HEK293T (cell line): ENCODE measurements around the gene DMAP1.

Experiments
- CTCF ChIA-PET: fragments of 350-600 bp; formaldehyde crosslinking; extraction: SDS; loops from one replicate; lab custom pipeline; 2021; ENCODE audit warnings: antibody characterized with exemption, inconsistent platforms; lab: Yijun Ruan, JAX
- POLR2A ChIA-PET: fragments of 350-600 bp; formaldehyde crosslinking; extraction: SDS; loops from one replicate; lab custom pipeline; 2020; ENCODE audit warnings: antibody characterized with exemption, inconsistent platforms; lab: Yijun Ruan, JAX
- DNase-seq: peaks from one replicate; pipeline ENCODE4 v3.0.0; 2012; ENCODE audit warnings: mixed read lengths; ENCODE audit errors: extremely low spot score
- ARNT ChIP-seq: fragments of 450-650 bp; IDR thresholded peaks from 2 replicates; pipeline ENCODE4 v1.6.1; 2017; ENCODE audit warnings: mild to moderate bottlenecking
- BHLHE40 ChIP-seq: fragments of 450-650 bp; IDR thresholded peaks from 2 replicates; pipeline ENCODE4 v1.6.1; 2016; ENCODE audit warnings: mild to moderate bottlenecking, moderate library complexity, borderline replicate concordance
- CTBP1 ChIP-seq: fragments of 450-650 bp; IDR thresholded peaks from 2 replicates; pipeline ENCODE4 v1.6.1; 2016; ENCODE audit warnings: borderline replicate concordance
- ELF4 ChIP-seq: fragments of 450-650 bp; IDR thresholded peaks from 2 replicates; pipeline ENCODE4 v1.6.1; 2017; ENCODE audit warnings: antibody characterized with exemption
- FOXA1 ChIP-seq: fragments of 450-650 bp; IDR thresholded peaks from 2 replicates; pipeline ENCODE4 v1.6.1; 2016; ENCODE audit warnings: mild to moderate bottlenecking
- FOXK2 ChIP-seq: fragments of 450-650 bp; IDR thresholded peaks from 2 replicates; pipeline ENCODE4 v1.6.1; 2016; ENCODE audit warnings: mild to moderate bottlenecking
- FOXM1 ChIP-seq: fragments of 450-650 bp; IDR thresholded peaks from 2 replicates; pipeline ENCODE4 v1.6.1; 2017; ENCODE audit warnings: mild to moderate bottlenecking, borderline replicate concordance
- HDGF ChIP-seq: fragments of 450-650 bp; IDR thresholded peaks from 2 replicates; pipeline ENCODE4 v1.6.1; 2017; ENCODE audit warnings: antibody characterized with exemption, borderline replicate concordance
- L3MBTL2 ChIP-seq: fragments of 450-650 bp; conservative IDR thresholded peaks from 2 replicates; pipeline ENCODE4 v1.6.1; 2016; ENCODE audit warnings: mild to moderate bottlenecking
- LEF1 ChIP-seq: fragments of 450-650 bp; IDR thresholded peaks from 2 replicates; pipeline ENCODE4 v1.6.1; 2017; ENCODE audit warnings: mild to moderate bottlenecking, borderline replicate concordance
- NFRKB ChIP-seq: fragments of 450-650 bp; IDR thresholded peaks from 2 replicates; pipeline ENCODE4 v1.6.1; 2016; ENCODE audit warnings: mild to moderate bottlenecking, moderate library complexity
- SP1 ChIP-seq: fragments of 450-650 bp; IDR thresholded peaks from 2 replicates; pipeline ENCODE4 v1.6.1; 2017
- SUZ12 ChIP-seq: fragments of 450-650 bp; IDR thresholded peaks from 2 replicates; pipeline ENCODE4 v1.6.1; 2016; ENCODE audit warnings: mild to moderate bottlenecking
- TARDBP ChIP-seq: fragments of 450-650 bp; IDR thresholded peaks from 2 replicates; pipeline ENCODE4 v1.6.1; 2016
- ZNF384 ChIP-seq: fragments of 450-650 bp; IDR thresholded peaks from 2 replicates; pipeline ENCODE4 v1.6.1; 2016
- TF ChIP-seq, protein P1 (sequence below): fragments of 450-650 bp; IDR thresholded peaks from 2 replicates; pipeline ENCODE4 v1.6.1; 2016

DMAP1 gene

DNA sequence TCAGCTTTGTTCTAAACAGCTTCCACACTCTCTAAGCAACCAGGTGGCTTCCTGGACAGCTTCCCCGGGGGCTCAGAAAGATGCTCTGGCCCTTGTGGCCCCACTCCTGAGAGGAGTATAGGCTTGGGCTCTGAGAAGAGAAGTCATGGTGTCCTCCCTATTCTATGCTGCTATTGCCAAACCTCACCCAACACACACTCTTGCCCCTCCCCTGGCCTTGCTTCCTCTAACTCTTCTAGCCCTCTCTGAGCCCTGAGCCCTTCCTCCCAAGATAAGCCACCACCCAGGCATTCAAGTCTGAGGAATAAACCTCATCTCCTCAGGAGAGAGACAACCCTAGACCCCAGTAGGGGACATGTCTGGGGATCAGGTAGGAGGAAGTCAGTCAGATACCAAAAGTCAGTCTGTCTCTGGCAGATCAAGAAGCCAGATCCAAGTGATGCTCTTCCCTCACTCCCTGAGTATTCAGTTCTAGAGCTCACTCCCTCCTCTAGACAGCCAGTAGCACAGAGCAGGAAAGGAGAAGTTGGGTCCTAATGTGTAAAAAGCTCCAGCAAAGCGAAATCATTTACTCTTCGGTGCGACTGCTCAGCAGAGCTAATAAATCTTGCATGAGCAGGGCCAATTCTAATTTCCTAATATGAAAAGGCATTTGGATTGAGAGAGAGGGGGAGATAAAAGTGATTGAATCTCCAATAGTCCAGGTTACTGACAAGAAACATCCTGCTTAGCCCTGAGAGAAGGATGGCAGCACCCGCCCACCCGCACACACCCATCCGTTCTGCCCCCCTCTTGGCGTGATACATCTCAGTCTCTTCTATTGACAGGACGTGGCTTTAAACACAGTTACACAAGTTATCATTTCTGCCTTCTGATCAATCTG, 50.5 kb downstream of the DMAP1 start:
- ChIA-PET POLR2A (no interaction called here), CTCF (no interaction called here)
- TF ChIP-seq FOXM1 (no peak), NFRKB (no peak), L3MBTL2 (no peak), ARNT (no peak), CTBP1 (no peak), LEF1 (no peak), BHLHE40 (no peak)
- no peak for DNase-seq

DNA sequence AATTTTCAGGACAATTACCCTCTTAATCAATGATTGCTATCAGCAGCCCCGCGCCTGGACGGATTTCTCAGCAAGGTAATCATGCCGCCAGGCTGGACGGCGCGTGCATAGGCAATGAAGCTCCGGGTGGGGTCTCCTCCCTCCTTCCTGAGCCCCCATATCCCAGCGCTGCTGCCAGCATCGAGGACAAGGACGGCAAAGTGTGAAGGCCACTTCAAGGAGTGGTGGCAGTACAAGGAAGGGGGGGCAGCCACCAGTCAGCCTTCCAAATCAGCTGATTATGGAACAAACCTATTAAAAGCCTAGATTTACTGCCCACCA, 51.1 kb downstream of the DMAP1 start:
- DNase-seq, result no peak
- ChIA-PET POLR2A (no interaction called here), CTCF (no interaction called here)
- no peak for TF ChIP-seq CTBP1
- TF ChIP-seq L3MBTL2, result no peak
- no peak for TF ChIP-seq ELF4
- TF ChIP-seq FOXK2, result no peak
- TF ChIP-seq, protein P1, sequence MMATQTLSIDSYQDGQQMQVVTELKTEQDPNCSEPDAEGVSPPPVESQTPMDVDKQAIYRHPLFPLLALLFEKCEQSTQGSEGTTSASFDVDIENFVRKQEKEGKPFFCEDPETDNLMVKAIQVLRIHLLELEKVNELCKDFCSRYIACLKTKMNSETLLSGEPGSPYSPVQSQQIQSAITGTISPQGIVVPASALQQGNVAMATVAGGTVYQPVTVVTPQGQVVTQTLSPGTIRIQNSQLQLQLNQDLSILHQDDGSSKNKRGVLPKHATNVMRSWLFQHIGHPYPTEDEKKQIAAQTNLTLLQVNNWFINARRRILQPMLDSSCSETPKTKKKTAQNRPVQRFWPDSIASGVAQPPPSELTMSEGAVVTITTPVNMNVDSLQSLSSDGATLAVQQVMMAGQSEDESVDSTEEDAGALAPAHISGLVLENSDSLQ, result no peak
- TF ChIP-seq SUZ12, result no peak
- no peak for TF ChIP-seq ZNF384
- TF ChIP-seq LEF1, result no peak
- no peak for TF ChIP-seq TARDBP

DNA sequence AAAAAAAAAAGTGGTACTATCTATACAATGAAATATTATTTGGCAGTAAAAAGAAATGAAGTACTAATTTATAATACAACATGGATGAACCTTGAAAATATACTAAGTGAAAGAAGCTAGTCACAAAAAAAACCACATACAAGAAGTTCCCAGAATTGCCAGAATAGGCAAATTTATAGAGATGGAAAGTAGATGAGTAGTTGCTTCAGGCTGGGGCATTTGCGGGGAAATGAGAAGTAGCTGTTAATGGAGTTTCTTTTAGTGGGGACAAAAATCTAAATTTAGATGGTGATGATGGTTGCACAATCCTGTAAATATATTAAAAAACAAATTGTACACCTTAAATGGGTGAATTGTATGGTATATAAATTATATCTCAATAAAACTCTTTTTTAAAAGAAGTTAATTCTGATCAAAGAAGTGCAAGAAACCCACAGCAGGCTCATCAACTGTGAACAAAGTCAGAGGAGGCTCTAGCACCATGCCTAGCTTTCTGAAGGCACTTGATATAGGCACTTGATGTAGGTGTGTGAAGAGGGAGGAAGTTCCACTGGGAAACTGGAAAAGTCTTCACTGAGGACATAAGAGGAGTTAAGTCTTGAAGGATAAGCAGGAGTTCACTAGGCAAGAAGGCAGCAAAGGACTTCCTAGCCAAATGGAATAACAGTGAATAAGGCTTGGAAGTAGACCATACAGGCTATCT, 52.5 kb downstream of the DMAP1 start:
- no peak for TF ChIP-seq CTBP1
- TF ChIP-seq, protein P1, result no peak
- TF ChIP-seq FOXK2, result no peak
- DNase-seq, result no peak
- ChIA-PET POLR2A (interaction anchor here (0.7 kb wide), 1 partner anchor 28 kb away, joined by 3 read pairs; no protein-coding TSS in a partner anchor), CTCF (no interaction called here)

DNA sequence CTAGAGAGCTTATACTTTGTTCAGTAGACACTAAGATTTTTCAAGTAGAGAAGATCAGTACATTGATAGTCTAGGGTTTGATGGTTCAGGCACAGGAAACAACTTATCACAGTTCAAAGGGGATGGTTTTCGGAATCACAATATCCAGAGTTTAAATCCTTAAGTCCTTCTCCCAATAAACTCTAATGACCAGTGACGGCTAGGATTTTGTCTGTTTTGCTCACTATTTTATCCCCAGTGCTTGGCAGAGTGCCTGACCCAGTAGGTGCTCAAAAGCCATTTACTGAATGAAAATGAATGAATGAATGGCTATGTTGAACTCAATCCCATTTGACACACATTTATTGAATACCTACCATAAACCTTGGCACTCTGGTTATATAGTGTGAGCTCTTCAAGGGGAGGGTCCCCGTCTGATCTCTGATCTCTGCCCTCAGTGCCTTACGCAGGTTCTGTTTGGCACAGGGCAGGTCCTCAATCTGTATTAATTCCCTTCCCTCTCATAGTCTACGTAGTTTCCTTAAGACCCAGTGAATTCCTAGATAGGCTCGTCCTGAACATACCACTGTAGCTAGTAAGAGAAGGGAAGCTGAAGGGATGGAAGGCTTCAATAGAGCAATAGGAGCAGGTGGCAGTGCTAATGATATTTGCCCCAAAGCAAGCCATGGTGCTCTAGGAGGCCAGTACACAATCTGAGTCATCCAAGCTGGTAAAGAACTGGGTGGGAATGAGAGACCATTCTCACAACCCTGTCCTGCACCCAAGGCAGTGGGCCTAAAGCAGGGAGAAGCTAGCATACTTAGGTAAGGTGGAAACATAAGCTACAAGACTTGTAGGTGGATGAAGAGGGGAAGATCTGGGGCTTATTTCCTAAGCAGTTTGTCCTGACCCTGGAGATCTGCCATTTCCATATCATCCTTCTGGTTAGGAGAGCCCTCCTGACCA, 53.4 kb downstream of the DMAP1 start:
- DNase-seq, result no peak
- TF ChIP-seq CTBP1 (no peak), BHLHE40 (no peak), FOXM1 (no peak), SP1 (no peak), FOXA1 (no peak), L3MBTL2 (no peak), ARNT (no peak), SUZ12 (no peak)
- POLR2A ChIA-PET, result interaction anchor here (0.7 to 1.6 kb wide), 4 partner anchors 9 to 44 kb away, joined by 3 to 4 read pairs (median 3); no protein-coding TSS in a partner anchor
- CTCF ChIA-PET, result interaction anchor here (1.0 to 2.1 kb wide), 3 partner anchors 10 to 49 kb away, joined by 3 to 6 read pairs (median 4); no protein-coding TSS in a partner anchor

DNA sequence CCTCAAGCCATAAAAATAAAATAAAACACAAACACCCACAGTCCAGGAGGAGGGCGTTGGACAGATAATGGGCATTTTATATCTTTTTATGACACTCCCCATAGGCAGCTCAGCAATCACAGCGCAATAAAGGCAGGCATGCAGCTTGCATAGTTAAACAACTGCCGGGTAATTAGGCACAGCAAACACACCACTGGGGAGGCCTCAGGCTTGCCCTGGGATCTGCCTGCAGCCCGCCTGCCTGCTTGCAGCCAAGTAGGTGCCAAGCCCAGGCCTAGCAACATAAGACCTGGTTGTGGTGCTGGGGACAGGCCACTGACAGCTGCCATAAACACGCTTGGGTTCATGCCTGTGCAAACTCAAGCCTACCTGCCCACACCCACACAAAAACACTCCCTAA, 54.2 kb downstream of the DMAP1 start:
- peak; percentile 39 for DNase-seq
- CTCF ChIA-PET, result interaction anchor here (1.0 to 2.1 kb wide), 3 partner anchors 11 to 50 kb away, joined by 3 to 6 read pairs (median 4); no protein-coding TSS in a partner anchor
- POLR2A ChIA-PET, result interaction anchor here (1.0 to 1.6 kb wide), 2 partner anchors 29 to 44 kb away, joined by 3 to 4 read pairs; no protein-coding TSS in a partner anchor
- no peak for TF ChIP-seq SP1
- no peak for TF ChIP-seq FOXM1
- TF ChIP-seq HDGF, result no peak
- TF ChIP-seq NFRKB, result no peak
- TF ChIP-seq ZNF384, result no peak
- TF ChIP-seq L3MBTL2, result no peak
- TF ChIP-seq LEF1, result no peak
- TF ChIP-seq ELF4, result no peak
- no peak for TF ChIP-seq BHLHE40
- TF ChIP-seq ARNT, result no peak
- TF ChIP-seq FOXA1, result no peak
- TF ChIP-seq, protein P1, result no peak
- TF ChIP-seq FOXK2, result no peak
- TF ChIP-seq TARDBP, result no peak
- no peak for TF ChIP-seq CTBP1
- no peak for TF ChIP-seq SUZ12
